Measurements from ENCODE around the gene N4BP2L2. TPM values are rescaled to one million over a fixed set of nuclear protein-coding genes. Genes with fewer than 3 reads are reported as not detected.

Gene N4BP2L2
- total and polyA plus RNA-seq, 2 of the 13 experiments (the other 11 are each of a cell fraction or from before 2014, with no cell fraction given), result 58.9 to 81.2 TPM

DNA sequence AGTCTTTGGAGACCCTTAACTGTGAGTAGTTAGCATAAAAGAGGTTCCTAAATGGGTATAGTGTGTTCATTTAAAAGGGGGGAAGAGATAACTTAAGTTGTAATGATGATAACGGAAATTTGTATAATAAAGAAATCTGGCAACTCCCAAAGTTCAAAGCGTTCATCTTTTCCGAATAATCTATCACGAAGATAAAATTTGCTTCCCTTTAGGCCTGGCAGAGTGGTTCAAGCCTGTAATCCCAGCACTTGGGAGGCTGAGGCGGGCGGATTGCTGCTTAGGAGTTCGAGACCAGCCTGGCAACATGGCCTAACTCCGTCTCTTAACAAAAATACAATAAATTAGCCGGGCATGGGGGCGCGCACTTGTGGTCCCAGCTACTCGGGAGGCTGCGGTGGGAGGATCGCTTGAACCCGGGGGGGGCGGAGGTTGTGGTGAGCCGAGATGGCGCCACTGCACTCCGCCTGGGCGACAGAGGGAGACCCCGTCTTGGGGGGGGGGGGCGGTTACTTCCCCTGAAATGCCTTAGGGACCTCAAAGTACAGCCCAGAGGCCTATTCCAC, 934 bp downstream of the N4BP2L2 start (continued):
- peak; percentile 4; the same call in 1 of the 2 replicates for TF ChIP-seq JUND (CRISPR knock-in tag; IDR thresholded peaks at IDR 0.05)
- no peak for TF ChIP-seq MYC (CRISPR knock-in tag; IDR thresholded peaks at IDR 0.05; ENCODE audit: borderline replicate concordance)
- TF ChIP-seq U2AF1 (optimal IDR thresholded peaks at IDR 0.05; ENCODE audit: low read depth, low read length), result no peak
- TF ChIP-seq, protein P1, sequence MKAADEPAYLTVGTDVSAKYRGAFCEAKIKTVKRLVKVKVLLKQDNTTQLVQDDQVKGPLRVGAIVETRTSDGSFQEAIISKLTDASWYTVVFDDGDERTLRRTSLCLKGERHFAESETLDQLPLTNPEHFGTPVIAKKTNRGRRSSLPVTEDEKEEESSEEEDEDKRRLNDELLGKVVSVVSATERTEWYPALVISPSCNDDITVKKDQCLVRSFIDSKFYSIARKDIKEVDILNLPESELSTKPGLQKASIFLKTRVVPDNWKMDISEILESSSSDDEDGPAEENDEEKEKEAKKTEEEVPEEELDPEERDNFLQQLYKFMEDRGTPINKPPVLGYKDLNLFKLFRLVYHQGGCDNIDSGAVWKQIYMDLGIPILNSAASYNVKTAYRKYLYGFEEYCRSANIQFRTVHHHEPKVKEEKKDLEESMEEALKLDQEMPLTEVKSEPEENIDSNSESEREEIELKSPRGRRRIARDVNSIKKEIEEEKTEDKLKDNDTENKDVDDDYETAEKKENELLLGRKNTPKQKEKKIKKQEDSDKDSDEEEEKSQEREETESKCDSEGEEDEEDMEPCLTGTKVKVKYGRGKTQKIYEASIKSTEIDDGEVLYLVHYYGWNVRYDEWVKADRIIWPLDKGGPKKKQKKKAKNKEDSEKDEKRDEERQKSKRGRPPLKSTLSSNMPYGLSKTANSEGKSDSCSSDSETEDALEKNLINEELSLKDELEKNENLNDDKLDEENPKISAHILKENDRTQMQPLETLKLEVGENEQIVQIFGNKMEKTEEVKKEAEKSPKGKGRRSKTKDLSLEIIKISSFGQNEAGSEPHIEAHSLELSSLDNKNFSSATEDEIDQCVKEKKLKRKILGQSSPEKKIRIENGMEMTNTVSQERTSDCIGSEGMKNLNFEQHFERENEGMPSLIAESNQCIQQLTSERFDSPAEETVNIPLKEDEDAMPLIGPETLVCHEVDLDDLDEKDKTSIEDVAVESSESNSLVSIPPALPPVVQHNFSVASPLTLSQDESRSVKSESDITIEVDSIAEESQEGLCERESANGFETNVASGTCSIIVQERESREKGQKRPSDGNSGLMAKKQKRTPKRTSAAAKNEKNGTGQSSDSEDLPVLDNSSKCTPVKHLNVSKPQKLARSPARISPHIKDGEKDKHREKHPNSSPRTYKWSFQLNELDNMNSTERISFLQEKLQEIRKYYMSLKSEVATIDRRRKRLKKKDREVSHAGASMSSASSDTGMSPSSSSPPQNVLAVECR (CRISPR knock-in tag; IDR thresholded peaks at IDR 0.05; ENCODE audit: borderline replicate concordance), result no peak
- 0 out of 2 replicates have a peak, but pooled peaks have one; percentile 19 for TF ChIP-seq SALL2 (CRISPR knock-in tag; IDR thresholded peaks at IDR 0.05)
- TF ChIP-seq, protein P2, sequence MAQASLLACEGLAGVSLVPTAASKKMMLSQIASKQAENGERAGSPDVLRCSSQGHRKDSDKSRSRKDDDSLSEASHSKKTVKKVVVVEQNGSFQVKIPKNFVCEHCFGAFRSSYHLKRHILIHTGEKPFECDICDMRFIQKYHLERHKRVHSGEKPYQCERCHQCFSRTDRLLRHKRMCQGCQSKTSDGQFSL (CRISPR knock-in tag; IDR thresholded peaks at IDR 0.05), result peak; percentile 93
- TF ChIP-seq, protein P3, sequence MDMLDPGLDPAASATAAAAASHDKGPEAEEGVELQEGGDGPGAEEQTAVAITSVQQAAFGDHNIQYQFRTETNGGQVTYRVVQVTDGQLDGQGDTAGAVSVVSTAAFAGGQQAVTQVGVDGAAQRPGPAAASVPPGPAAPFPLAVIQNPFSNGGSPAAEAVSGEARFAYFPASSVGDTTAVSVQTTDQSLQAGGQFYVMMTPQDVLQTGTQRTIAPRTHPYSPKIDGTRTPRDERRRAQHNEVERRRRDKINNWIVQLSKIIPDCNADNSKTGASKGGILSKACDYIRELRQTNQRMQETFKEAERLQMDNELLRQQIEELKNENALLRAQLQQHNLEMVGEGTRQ (IDR thresholded peaks at IDR 0.05; ENCODE audit: low read depth, low read length), result no peak
- TF ChIP-seq, protein P3 (CRISPR knock-in tag; IDR thresholded peaks at IDR 0.05; ENCODE audit: borderline replicate concordance), result no peak
- TF ChIP-seq RBM39 (IDR thresholded peaks at IDR 0.05; ENCODE audit: low read depth, low read length, poor library complexity, severe bottlenecking), result peak; percentile 21
- TF ChIP-seq ZSCAN22 (CRISPR knock-in tag; IDR thresholded peaks at IDR 0.05), result no peak
- TF ChIP-seq YY1 (IDR thresholded peaks at IDR 0.05; ENCODE audit: insufficient read depth, insufficient replicate concordance, low read depth, low read length), result peak; percentile 13
- 0 out of 2 replicates have a peak, but pooled peaks have one; percentile 38 for TF ChIP-seq ZFP82 (CRISPR knock-in tag; IDR thresholded peaks at IDR 0.05; ENCODE audit: borderline replicate concordance)
- TF ChIP-seq TBX2 (CRISPR knock-in tag; IDR thresholded peaks at IDR 0.05; ENCODE audit: borderline replicate concordance), result 0 out of 2 replicates have a peak, but pooled peaks have one; percentile 6
- no peak for TF ChIP-seq ZNF337 (CRISPR knock-in tag; IDR thresholded peaks at IDR 0.05; ENCODE audit: borderline replicate concordance, low read depth)
- TF ChIP-seq NPAS2 (CRISPR knock-in tag; IDR thresholded peaks at IDR 0.05; ENCODE audit: borderline replicate concordance), result no peak
- no peak for TF ChIP-seq ARNTL (CRISPR knock-in tag; IDR thresholded peaks at IDR 0.05)
- no peak for TF ChIP-seq KAT2B (IDR thresholded peaks at IDR 0.05; ENCODE audit: borderline replicate concordance, low read depth, low read length)
- TF ChIP-seq, protein P4, sequence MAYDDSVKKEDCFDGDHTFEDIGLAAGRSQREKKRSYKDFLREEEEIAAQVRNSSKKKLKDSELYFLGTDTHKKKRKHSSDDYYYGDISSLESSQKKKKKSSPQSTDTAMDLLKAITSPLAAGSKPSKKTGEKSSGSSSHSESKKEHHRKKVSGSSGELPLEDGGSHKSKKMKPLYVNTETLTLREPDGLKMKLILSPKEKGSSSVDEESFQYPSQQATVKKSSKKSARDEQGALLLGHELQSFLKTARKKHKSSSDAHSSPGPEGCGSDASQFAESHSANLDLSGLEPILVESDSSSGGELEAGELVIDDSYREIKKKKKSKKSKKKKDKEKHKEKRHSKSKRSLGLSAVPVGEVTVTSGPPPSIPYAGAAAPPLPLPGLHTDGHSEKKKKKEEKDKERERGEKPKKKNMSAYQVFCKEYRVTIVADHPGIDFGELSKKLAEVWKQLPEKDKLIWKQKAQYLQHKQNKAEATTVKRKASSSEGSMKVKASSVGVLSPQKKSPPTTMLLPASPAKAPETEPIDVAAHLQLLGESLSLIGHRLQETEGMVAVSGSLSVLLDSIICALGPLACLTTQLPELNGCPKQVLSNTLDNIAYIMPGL (CRISPR knock-in tag; IDR thresholded peaks at IDR 0.05; ENCODE audit: borderline replicate concordance in 1 of 2, low read depth in 1 of 2), result no peak; a peak in 1 of 4 replicates
- no peak for TF ChIP-seq GABPA (IDR thresholded peaks at IDR 0.05; ENCODE audit: low read depth, low read length)
- no peak for TF ChIP-seq GABPA (CRISPR knock-in tag; IDR thresholded peaks at IDR 0.05; ENCODE audit: low read depth)
- TF ChIP-seq NFKB2 (CRISPR knock-in tag; IDR thresholded peaks at IDR 0.05; ENCODE audit: borderline replicate concordance), result 0 out of 2 replicates have a peak, but pooled peaks have one; percentile 32
